K562 (cell line): ENCODE results near the gene DEF6.

Source experiments
- CHAMP1 ChIP-seq: fragments of 450-650 bp; IDR thresholded peaks from 2 replicates; pipeline ENCODE4 v1.6.1; 2016; ENCODE audit warnings: mild to moderate bottlenecking
- CTCF ChIP-seq, 3 experiments: IDR thresholded peaks in 2 of 3; conservative IDR thresholded peaks in 1 of 3; 2 replicates each; pipeline ENCODE4 v1.5.1; 2011 to 2012; ENCODE audit warnings: low read length in 3 of 3, mild to moderate bottlenecking in 3 of 3, control low read depth in 2 of 3, improper control_type of control experiment in 1 of 3, inconsistent platforms in 1 of 3, low read depth in 1 of 3, mixed read lengths in 1 of 3, moderate library complexity in 1 of 3; ENCODE audit not compliant: insufficient read depth in 2 of 3
- EZH2 ChIP-seq: IDR thresholded peaks from 2 replicates; pipeline ENCODE4 v1.6.1; 2012; ENCODE audit warnings: low read depth, mild to moderate bottlenecking, inconsistent platforms, low read length, borderline replicate concordance
- HCFC1 ChIP-seq: IDR thresholded peaks from 2 replicates; pipeline ENCODE4 v1.6.1; 2012; ENCODE audit warnings: low read depth, low read length, improper control_type of control experiment
- JUND ChIP-seq, 2 experiments: IDR thresholded peaks; 2 replicates in 1 of 2; 3 replicates in 1 of 2; pipeline ENCODE4 v1.6.1; 2011; ENCODE audit warnings: borderline replicate concordance in 2 of 2, low read depth in 2 of 2, low read length in 2 of 2, improper control_type of control experiment in 1 of 2, missing biosample characterization in 1 of 2, missing genetic modification characterization in 1 of 2, missing genetic modification reagents in 1 of 2
- NR2C2 ChIP-seq, 2 experiments: fragments of 200-800 bp in 1 of 2; sonication (Bioruptor generic) in 1 of 2; sonication (generic) in 1 of 2; formaldehyde crosslinking in 1 of 2; IDR thresholded peaks; 2 replicates each; pipeline versions ENCODE4 v1.6.1 to v1.8.0; 2016 to 2022; ENCODE audit warnings: mild to moderate bottlenecking in 1 of 2, missing compliant biosample characterization in 1 of 2, missing genetic modification characterization in 1 of 2, missing genetic modification reagents in 1 of 2
- SIX5 ChIP-seq, 2 experiments: IDR thresholded peaks; 2 replicates each; pipeline ENCODE4 v1.6.1; 2011; ENCODE audit warnings: low read length in 2 of 2, borderline replicate concordance in 1 of 2, low read depth in 1 of 2, mild to moderate bottlenecking in 1 of 2, moderate library complexity in 1 of 2; ENCODE audit not compliant: insufficient read depth in 1 of 2
- XRCC5 ChIP-seq: fragments of 200-400 bp; formaldehyde crosslinking; IDR thresholded peaks from 2 replicates; pipeline ENCODE4 v1.6.1; 2017; ENCODE audit warnings: low read depth, mild to moderate bottlenecking, low read length
- ZNF274 ChIP-seq: IDR thresholded peaks from 2 replicates; pipeline ENCODE4 v1.6.1; 2011; ENCODE audit warnings: low read depth, mild to moderate bottlenecking, low read length, moderate library complexity, borderline replicate concordance

GRCh38 chr6:35358086-35358485, 60.5 kb downstream of the DEF6 start:
- TF ChIP-seq JUND (IDR thresholded peaks at IDR 0.05; ENCODE audit: borderline replicate concordance, low read depth, low read length) (no peak), JUND (tag; IDR thresholded peaks at IDR 0.05; ENCODE audit: borderline replicate concordance, low read depth, low read length) (no peak), CTCF (IDR thresholded peaks at IDR 0.05 in 2 of 3, conservative IDR thresholded peaks at IDR 0.05 in 1 of 3; ENCODE audit: insufficient read depth in 2 of 3, low read depth in 1 of 3, low read length in 3 of 3) (no peak), CHAMP1 (no peak), HCFC1 (no peak), SIX5 (IDR thresholded peaks at IDR 0.05; ENCODE audit: borderline replicate concordance in 1 of 2, insufficient read depth in 1 of 2, low read depth in 1 of 2, low read length in 2 of 2) (no peak), NR2C2 (CRISPR knock-in tag; IDR thresholded peaks at IDR 0.05) (no peak), NR2C2 (tag; IDR thresholded peaks at IDR 0.05) (no peak), XRCC5 (no peak), EZH2 (no peak), ZNF274 (no peak)
